ENCODE measurements around the gene EFR3B. TPM values are rescaled to one million over a fixed set of nuclear protein-coding genes. Genes with fewer than 3 reads are reported as not detected.
"Not testable (repeated sequence)": the region's sequence is repeated elsewhere in the genome, so short reads cannot be mapped to it uniquely, and the experiment has no call there.

Gene EFR3B
- total and polyA plus RNA-seq, 10 of the 15 experiments (the other 5 are each of a cell fraction or from before 2014, with no cell fraction given), result 0.12 to 3.9 (median 1.8) TPM

DNA sequence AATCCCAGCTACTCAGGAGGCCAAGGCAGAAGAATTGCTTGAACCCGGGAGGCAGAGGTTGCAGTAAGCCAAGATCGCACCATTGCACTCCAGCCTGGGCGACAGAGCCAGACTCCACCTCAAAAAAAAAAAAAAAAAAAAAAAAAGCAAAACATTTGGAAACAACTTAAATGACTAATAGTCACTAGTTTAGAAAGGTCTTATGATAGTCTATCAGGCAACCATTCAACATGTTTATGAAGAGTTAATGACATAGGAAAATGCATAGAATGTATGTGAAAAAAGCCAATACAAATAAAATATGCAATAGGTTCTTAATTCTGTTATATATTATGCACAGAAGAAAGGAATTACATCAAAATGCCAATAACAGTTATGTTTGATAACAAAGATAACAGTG lies 85.2 kb downstream of the EFR3B start:
- 93% methylated on average over 2 of the region's 3 CpGs for WGBS (ENCODE audit: insufficient coverage, insufficient replicate concordance, low lambda C conversion rate, missing lambda C conversion rate)
- H3K4me2 ChIP-seq (ENCODE audit: control insufficient read depth, insufficient read depth); H3K27me3 ChIP-seq (replicated peaks in 1 of 2; ENCODE audit: control insufficient read depth in 2 of 2, insufficient read depth in 2 of 2, low read length in 1 of 2); H3K4me3 ChIP-seq; DNase-seq (ENCODE audit: low read depth, low spot score); H3K9ac ChIP-seq (ENCODE audit: control insufficient read depth, insufficient read depth, low read length); intact Hi-C loops (cut with micrococcal nuclease; ENCODE audit: unreplicated experiment); BruUV-seq (replicated peaks); H3K36me3 ChIP-seq (ENCODE audit: control insufficient read depth in 2 of 2, insufficient read depth in 2 of 2, low read length in 1 of 2); H3K27ac ChIP-seq (ENCODE audit: control insufficient read depth, insufficient read depth); H3K9me3 ChIP-seq (replicated peaks; ENCODE audit: control insufficient read depth, insufficient read depth, low read length); H3K79me2 ChIP-seq (ENCODE audit: control insufficient read depth, insufficient read depth, low read length); H4K20me1 ChIP-seq (ENCODE audit: control insufficient read depth, insufficient read depth); H3K4me1 ChIP-seq (ENCODE audit: control insufficient read depth, insufficient read depth, low read length); ATAC-seq; H2AFZ ChIP-seq (ENCODE audit: control insufficient read depth, low read depth, low read length); FAIRE-seq: not testable (repeated sequence)
- RAD21 ChIA-PET (ENCODE audit: unreplicated experiment), result interaction anchor here (0.7 to 5.7 kb wide), 4 partner anchors 69 to 717 kb away, joined by 4 to 97 read pairs (median 13); no protein-coding TSS in a partner anchor
- in situ Hi-C loops (cut with MboI), result loop anchor here (5.0 kb wide), 1 partner anchor 150 kb away; no protein-coding TSS in a partner anchor
- SMC1A ChIA-PET (ENCODE audit: uncharacterized antibody, unreplicated experiment), result interaction anchor here (1.3 to 5.5 kb wide), 4 partner anchors 69 to 717 kb away, joined by 4 to 74 read pairs (median 22); no protein-coding TSS in a partner anchor
- CTCF ChIA-PET, result interaction anchor here (1.2 to 4.5 kb wide), 3 partner anchors 151 to 717 kb away, joined by 3 to 174 read pairs (median 49); no protein-coding TSS in a partner anchor
- POLR2A ChIA-PET, result interaction anchor here (1.2 kb wide), 1 partner anchor 152 kb away, joined by 6 read pairs; no protein-coding TSS in a partner anchor

- Histone ChIP-seq H3K79me2 (ENCODE audit: control insufficient read depth, insufficient read depth, low read length) (no peaks in the 10 kb centered on the region), H3K4me1 (ENCODE audit: control insufficient read depth, insufficient read depth, low read length) (no peaks in the 10 kb centered on the region), H3K9me3 (replicated peaks; ENCODE audit: control insufficient read depth, insufficient read depth, low read length) (no peaks in the 10 kb centered on the region), H3K4me3 (no peak overlapping the region), H2AFZ (ENCODE audit: control insufficient read depth, low read depth, low read length) (no peak overlapping the region), H3K4me2 (ENCODE audit: control insufficient read depth, insufficient read depth) (no peak overlapping the region), H4K20me1 (ENCODE audit: control insufficient read depth, insufficient read depth) (no peaks in the 10 kb centered on the region), H3K36me3 (ENCODE audit: control insufficient read depth in 2 of 2, insufficient read depth in 2 of 2, low read length in 1 of 2) (no peaks in the 10 kb centered on the region), H3K27me3 (replicated peaks in 1 of 2; ENCODE audit: control insufficient read depth in 2 of 2, insufficient read depth in 2 of 2, low read length in 1 of 2) (peaks cover 0 to 2% of the 10 kb centered on the region in 2 experiments; a peak in 3 of 4 replicates), H3K27ac (ENCODE audit: control insufficient read depth, insufficient read depth) (no peak overlapping the region), H3K9ac (ENCODE audit: control insufficient read depth, insufficient read depth, low read length) (no peak overlapping the region)
- FAIRE-seq (no peak), DNase-seq (ENCODE audit: low read depth, low spot score) (no peak), ATAC-seq (no peak)
- in situ Hi-C loops (cut with MboI) (loop anchor here (5.0 kb wide), 1 partner anchor 150 kb away; no protein-coding TSS in a partner anchor), intact Hi-C loops (cut with micrococcal nuclease; ENCODE audit: unreplicated experiment) (no loop called here)
- ChIA-PET CTCF (interaction anchor here (1.0 to 4.5 kb wide), 4 partner anchors 41 to 718 kb away, joined by 3 to 174 read pairs (median 26); partner anchors contain the start of gene POMC), SMC1A (ENCODE audit: uncharacterized antibody, unreplicated experiment) (interaction anchor here (1.1 to 5.5 kb wide), 5 partner anchors 8 to 718 kb away, joined by 4 to 74 read pairs (median 8); no protein-coding TSS in a partner anchor), POLR2A (interaction anchor here (1.2 kb wide), 1 partner anchor 152 kb away, joined by 6 read pairs; no protein-coding TSS in a partner anchor), RAD21 (ENCODE audit: unreplicated experiment) (interaction anchor here (1.3 to 5.7 kb wide), 4 partner anchors 68 to 718 kb away, joined by 4 to 97 read pairs (median 13); no protein-coding TSS in a partner anchor)
- BruUV-seq (replicated peaks), result no TSS peak
- WGBS (ENCODE audit: insufficient coverage, insufficient replicate concordance, low lambda C conversion rate, missing lambda C conversion rate), result 83% methylated on average over 5 of the region's 5 CpGs
- TF ChIP-seq FOS (IDR thresholded peaks at IDR 0.05; ENCODE audit: borderline replicate concordance, extremely low read depth, insufficient read length) (no peak), NRF1 (conservative IDR thresholded peaks at IDR 0.05; ENCODE audit: low read depth, low read length) (no peak), CHD4 (IDR thresholded peaks at IDR 0.05) (no peak), SKIL (IDR thresholded peaks at IDR 0.05; ENCODE audit: low read depth, poor library complexity, severe bottlenecking) (no peak), SPI1 (IDR thresholded peaks at IDR 0.05; ENCODE audit: borderline replicate concordance, insufficient read depth, low read depth, low read length) (no peak), RAD21 (IDR thresholded peaks at IDR 0.05; ENCODE audit: insufficient read depth, low read depth, low read length) (no peak), RELA (IDR thresholded peaks at IDR 0.05; ENCODE audit: borderline replicate concordance, partially characterized antibody) (no peak), TAF1 (IDR thresholded peaks at IDR 0.05; ENCODE audit: borderline replicate concordance, low read depth, low read length) (no peak), ATF2 (IDR thresholded peaks at IDR 0.05; ENCODE audit: low read length) (no peak)
Observed at GRCh38 chr2:25127646-25128045, 85.8 kb downstream of the EFR3B start.
